GM12874 (cell line): ENCODE measurements around the gene PTPRK.

Source experiments
- CTCF ChIP-seq: IDR thresholded peaks from 2 replicates; pipeline ENCODE4 v1.5.1; 2011; ENCODE audit warnings: low read depth, mild to moderate bottlenecking, control low read depth, low read length, moderate library complexity; ENCODE audit not compliant: insufficient read depth

The PTPRK gene

GRCh38 chr6:127933137-127933536, 587.3 kb downstream of the PTPRK start:
- no peak for TF ChIP-seq CTCF

GRCh38 chr6:127932708-127933107, 587.7 kb downstream of the PTPRK start:
- no peak for TF ChIP-seq CTCF

- TF ChIP-seq CTCF: no peak
Observed at GRCh38 chr6:127924440-127924839, 596.0 kb downstream of the PTPRK start.

GRCh38 chr6:127924031-127924430, 596.4 kb downstream of the PTPRK start:
- no peak for TF ChIP-seq CTCF

- no peak for TF ChIP-seq CTCF
Observed at GRCh38 chr6:127923135-127923534, 597.3 kb downstream of the PTPRK start.

- no peak for TF ChIP-seq CTCF
Observed at GRCh38 chr6:127921982-127922381, 598.4 kb downstream of the PTPRK start.

- TF ChIP-seq CTCF: no peak
Observed at GRCh38 chr6:127920804-127921203, 599.6 kb downstream of the PTPRK start.
